Neural cell (in vitro differentiated cells): Measurements from ENCODE around the gene HRAS. TPM values are rescaled to one million over a fixed set of nuclear protein-coding genes. Genes with fewer than 3 reads are reported as not detected.

ENCODE experiments used
- H2AFZ ChIP-seq: fragments of 200-600, 300-800 bp; sonication (generic), shearing (Covaris generic); 2 replicates; pipeline ENCODE4 v1.6.0; 2014; ENCODE audit warnings: low read depth, mild to moderate bottlenecking, antibody characterized with exemption, low read length, moderate library complexity
- H3F3A ChIP-seq: fragments of 200-600 bp; shearing (Covaris generic); 2 replicates; pipeline ENCODE4 v1.6.1; 2016; ENCODE audit warnings: mild to moderate bottlenecking, moderate library complexity, mixed read lengths, antibody characterized with exemption, low read length; ENCODE audit not compliant: insufficient read depth, poor library complexity, severe bottlenecking
- H3K27ac ChIP-seq: fragments of 200-600, 300-800 bp; sonication (generic), shearing (Covaris generic); 2 replicates; pipeline ENCODE4 v1.5.1; 2014; ENCODE audit warnings: mild to moderate bottlenecking, low read length, moderate library complexity
- H3K27me3 ChIP-seq: fragments of 300-800, 200-600 bp; sonication (generic), shearing (Covaris generic); 2 replicates; pipeline ENCODE4 v1.6.0; 2014; ENCODE audit warnings: mild to moderate bottlenecking, low read depth, low read length, moderate library complexity; ENCODE audit not compliant: insufficient read depth
- H3K36me3 ChIP-seq: fragments of 300-800, 200-600 bp; sonication (generic), shearing (Covaris generic); 2 replicates; pipeline ENCODE4 v1.5.1; 2014; ENCODE audit warnings: mild to moderate bottlenecking, antibody characterized with exemption, low read length, moderate library complexity; ENCODE audit not compliant: insufficient read depth
- H3K4me2 ChIP-seq: fragments of 300-800, 200-600 bp; sonication (generic), shearing (Covaris generic); 2 replicates; pipeline ENCODE4 v1.6.0; 2014; ENCODE audit warnings: mild to moderate bottlenecking, low read length
- H3K4me3 ChIP-seq: fragments of 300-800, 200-600 bp; sonication (generic), shearing (Covaris generic); 2 replicates; pipeline ENCODE4 v1.5.1; 2014; ENCODE audit warnings: mild to moderate bottlenecking, low read length, moderate library complexity
- H3K79me2 ChIP-seq: fragments of 200-600 bp; shearing (Covaris generic); replicated peaks from 2 replicates; pipeline ENCODE4 v1.6.0; 2014; ENCODE audit warnings: mild to moderate bottlenecking, low read length, moderate library complexity; ENCODE audit not compliant: insufficient read depth
- H3K9ac ChIP-seq: fragments of 300-800, 200-600 bp; sonication (generic), shearing (Covaris generic); 2 replicates; pipeline ENCODE4 v1.6.1; 2016; ENCODE audit warnings: mild to moderate bottlenecking, low read length, mixed read lengths
- H3K9me2 ChIP-seq: fragments of 200-600 bp; shearing (Covaris generic); 2 replicates; pipeline ENCODE4 v1.6.1; 2016; ENCODE audit warnings: mild to moderate bottlenecking, low read length, mixed read lengths; ENCODE audit not compliant: insufficient read depth
- H3K9me3 ChIP-seq: fragments of 200-600, 300-800 bp; sonication (generic), shearing (Covaris generic); 2 replicates; pipeline ENCODE4 v1.6.1; 2016; ENCODE audit warnings: mild to moderate bottlenecking, mixed run types, low read length, moderate library complexity, mixed read lengths
- H4K20me1 ChIP-seq: fragments of 200-600 bp; shearing (Covaris generic); 2 replicates; pipeline ENCODE4 v1.6.1; 2016; ENCODE audit warnings: mild to moderate bottlenecking, mixed run types; ENCODE audit not compliant: insufficient read depth
- CTCF ChIP-seq: fragments of 450-650 bp; IDR thresholded peaks from 2 replicates; pipeline ENCODE4 v1.5.1; 2014; ENCODE audit warnings: antibody characterized with exemption, mild to moderate bottlenecking, moderate library complexity; ENCODE audit not compliant: poor library complexity, severe bottlenecking
- EP300 ChIP-seq: fragments of 450-650 bp; conservative IDR thresholded peaks from 2 replicates; pipeline ENCODE4 v1.6.1; 2014; ENCODE audit warnings: antibody characterized with exemption, mild to moderate bottlenecking, moderate library complexity; ENCODE audit not compliant: poor library complexity, severe bottlenecking
- EZH2 ChIP-seq: fragments of 200-600, 300-800 bp; shearing (Covaris generic), sonication (generic); IDR thresholded peaks from 2 replicates; pipeline ENCODE4 v1.6.1; 2014; ENCODE audit warnings: antibody characterized with exemption, low read length, borderline replicate concordance, mild to moderate bottlenecking; ENCODE audit not compliant: insufficient read depth, poor library complexity, severe bottlenecking
- MXI1 ChIP-seq: fragments of 450-650 bp; conservative IDR thresholded peaks from 2 replicates; pipeline ENCODE4 v1.6.1; 2014; ENCODE audit warnings: antibody characterized with exemption, mild to moderate bottlenecking; ENCODE audit not compliant: poor library complexity, severe bottlenecking
- POLR2AphosphoS5 ChIP-seq: IDR thresholded peaks from 2 replicates; pipeline ENCODE4 v1.6.1; 2012
- RAD21 ChIP-seq: fragments of 450-650 bp; conservative IDR thresholded peaks from 2 replicates; pipeline ENCODE4 v1.6.1; 2014; ENCODE audit warnings: antibody characterized with exemption, mild to moderate bottlenecking, moderate library complexity
- SMC3 ChIP-seq: fragments of 450-650 bp; conservative IDR thresholded peaks from 2 replicates; pipeline ENCODE4 v1.6.1; 2014; ENCODE audit warnings: antibody characterized with exemption, mild to moderate bottlenecking, moderate library complexity; ENCODE audit not compliant: poor library complexity
- TAF1 ChIP-seq: IDR thresholded peaks from 2 replicates; pipeline ENCODE4 v1.6.1; 2012; ENCODE audit warnings: low read depth
- polyA plus RNA-seq: library from polyadenylated mRNA; depleted of rRNA; stranded (reverse); fragments of >200 nt; gene quantifications from 2 replicates; pipeline ENCODE4 v1.2.3, GENCODE V29; 2014
- TF ChIP-seq, protein P1 (sequence below): IDR thresholded peaks from 2 replicates; pipeline ENCODE4 v1.6.1; 2012; ENCODE audit warnings: borderline replicate concordance

Gene HRAS
- polyA plus RNA-seq, 1 donor from 2014 or later = 120 TPM

DNA sequence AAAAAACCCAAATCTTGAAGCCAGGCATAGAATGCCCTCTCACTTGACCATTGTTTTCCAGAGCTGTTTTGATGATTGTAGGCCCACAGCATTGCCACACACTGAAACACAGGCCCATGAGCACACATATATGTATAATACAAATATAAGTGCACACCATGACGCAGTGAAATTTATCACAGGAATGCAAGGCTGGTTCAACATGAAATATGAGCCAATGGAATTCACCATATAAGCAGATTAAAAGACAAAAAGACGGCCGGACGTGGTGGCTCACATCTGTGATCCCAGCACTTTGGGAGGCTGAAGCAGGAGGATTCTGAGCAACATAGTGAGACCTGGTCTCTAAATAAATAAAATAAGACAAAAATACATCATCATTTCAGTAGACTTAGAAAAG lies 19.0 kb downstream of the HRAS start:
- H3K4me3 ChIP-seq = no peak overlapping the region
- no peaks in the 10 kb centered on the region for H3K79me2 ChIP-seq
- H3K27ac ChIP-seq = no peak overlapping the region
- no peaks in the 10 kb centered on the region for H4K20me1 ChIP-seq
- TF ChIP-seq EP300 (no peak), RAD21 (no peak), CTCF (no peak), MXI1 (no peak), TAF1 (no peak), SMC3 (no peak), EZH2 (no peak), POLR2AphosphoS5 (no peak)
- TF ChIP-seq, protein P1, sequence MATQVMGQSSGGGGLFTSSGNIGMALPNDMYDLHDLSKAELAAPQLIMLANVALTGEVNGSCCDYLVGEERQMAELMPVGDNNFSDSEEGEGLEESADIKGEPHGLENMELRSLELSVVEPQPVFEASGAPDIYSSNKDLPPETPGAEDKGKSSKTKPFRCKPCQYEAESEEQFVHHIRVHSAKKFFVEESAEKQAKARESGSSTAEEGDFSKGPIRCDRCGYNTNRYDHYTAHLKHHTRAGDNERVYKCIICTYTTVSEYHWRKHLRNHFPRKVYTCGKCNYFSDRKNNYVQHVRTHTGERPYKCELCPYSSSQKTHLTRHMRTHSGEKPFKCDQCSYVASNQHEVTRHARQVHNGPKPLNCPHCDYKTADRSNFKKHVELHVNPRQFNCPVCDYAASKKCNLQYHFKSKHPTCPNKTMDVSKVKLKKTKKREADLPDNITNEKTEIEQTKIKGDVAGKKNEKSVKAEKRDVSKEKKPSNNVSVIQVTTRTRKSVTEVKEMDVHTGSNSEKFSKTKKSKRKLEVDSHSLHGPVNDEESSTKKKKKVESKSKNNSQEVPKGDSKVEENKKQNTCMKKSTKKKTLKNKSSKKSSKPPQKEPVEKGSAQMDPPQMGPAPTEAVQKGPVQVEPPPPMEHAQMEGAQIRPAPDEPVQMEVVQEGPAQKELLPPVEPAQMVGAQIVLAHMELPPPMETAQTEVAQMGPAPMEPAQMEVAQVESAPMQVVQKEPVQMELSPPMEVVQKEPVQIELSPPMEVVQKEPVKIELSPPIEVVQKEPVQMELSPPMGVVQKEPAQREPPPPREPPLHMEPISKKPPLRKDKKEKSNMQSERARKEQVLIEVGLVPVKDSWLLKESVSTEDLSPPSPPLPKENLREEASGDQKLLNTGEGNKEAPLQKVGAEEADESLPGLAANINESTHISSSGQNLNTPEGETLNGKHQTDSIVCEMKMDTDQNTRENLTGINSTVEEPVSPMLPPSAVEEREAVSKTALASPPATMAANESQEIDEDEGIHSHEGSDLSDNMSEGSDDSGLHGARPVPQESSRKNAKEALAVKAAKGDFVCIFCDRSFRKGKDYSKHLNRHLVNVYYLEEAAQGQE = no peak
- no peak overlapping the region for H3K4me2 ChIP-seq
- H3K9ac ChIP-seq = no peak overlapping the region
- no peaks in the 10 kb centered on the region for H3K9me2 ChIP-seq
- H3K9me3 ChIP-seq = no peaks in the 10 kb centered on the region
- H3K36me3 ChIP-seq = no peaks in the 10 kb centered on the region
- no peak overlapping the region for H2AFZ ChIP-seq
- H3K27me3 ChIP-seq = no peaks in the 10 kb centered on the region
- no peaks in the 10 kb centered on the region for H3F3A ChIP-seq

GRCh38 chr11:515131-515530 lies 20.2 kb downstream of the HRAS start:
- Histone ChIP-seq H3K27me3 (no peaks in the 10 kb centered on the region), H3K27ac (no peak overlapping the region), H3K9me2 (no peaks in the 10 kb centered on the region), H3K79me2 (no peaks in the 10 kb centered on the region), H3K36me3 (no peaks in the 10 kb centered on the region), H3F3A (no peaks in the 10 kb centered on the region), H3K4me2 (no peak overlapping the region), H3K9me3 (no peaks in the 10 kb centered on the region), H3K4me3 (no peak overlapping the region), H4K20me1 (no peaks in the 10 kb centered on the region), H3K9ac (no peak overlapping the region), H2AFZ (no peak overlapping the region)
- TF ChIP-seq EP300 (no peak), SMC3 (no peak), RAD21 (no peak), EZH2 (no peak), CTCF (no peak), POLR2AphosphoS5 (no peak), TAF1 (no peak), MXI1 (no peak)
- TF ChIP-seq, protein P1 = no peak
